GM12864 (cell line): Measurements from ENCODE around the gene KCNMA1.

Experiments
- DNase-seq: peaks from one replicate; pipeline ENCODE4 v3.0.0-alpha.2; 2011; ENCODE audit warnings: low read depth
- H3K4me3 ChIP-seq: 2 replicates; pipeline ENCODE4 v1.5.1; 2011; ENCODE audit warnings: mild to moderate bottlenecking, low read depth, low read length, control low read depth
- CTCF ChIP-seq: IDR thresholded peaks from 2 replicates; pipeline ENCODE4 v1.5.1; 2011; ENCODE audit warnings: low read depth, mild to moderate bottlenecking, moderate library complexity, low read length, control low read depth, inconsistent platforms; ENCODE audit errors: missing control alignments

KCNMA1 gene

DNA sequence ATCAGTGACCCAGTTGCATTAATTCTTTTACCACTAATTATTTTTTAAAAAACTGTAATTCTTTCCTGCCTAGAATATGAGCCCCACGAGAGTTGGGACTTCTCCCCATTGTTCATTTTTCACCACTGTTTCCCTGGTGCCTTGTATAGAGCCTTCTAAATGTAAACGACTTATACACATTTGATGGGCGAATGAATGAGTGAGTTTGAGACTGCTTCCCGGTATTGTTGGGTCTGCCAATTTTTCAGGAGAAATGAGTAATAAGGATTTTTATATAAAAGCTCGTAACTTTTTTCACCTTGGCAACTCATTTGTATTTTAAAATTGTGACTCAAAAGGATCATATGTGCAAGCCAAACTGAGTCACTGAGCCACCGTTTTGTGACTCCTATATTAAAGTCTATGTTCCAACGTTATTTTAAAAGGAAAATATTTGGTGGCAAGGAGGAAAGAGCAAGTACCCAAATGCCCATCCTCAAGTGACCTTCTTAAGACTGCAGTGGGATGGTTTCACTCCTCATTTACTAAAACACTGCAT is 621.3 kb downstream of the KCNMA1 start:
- no peak for DNase-seq
- no peak for TF ChIP-seq CTCF
- no peak overlapping the region for H3K4me3 ChIP-seq

DNA sequence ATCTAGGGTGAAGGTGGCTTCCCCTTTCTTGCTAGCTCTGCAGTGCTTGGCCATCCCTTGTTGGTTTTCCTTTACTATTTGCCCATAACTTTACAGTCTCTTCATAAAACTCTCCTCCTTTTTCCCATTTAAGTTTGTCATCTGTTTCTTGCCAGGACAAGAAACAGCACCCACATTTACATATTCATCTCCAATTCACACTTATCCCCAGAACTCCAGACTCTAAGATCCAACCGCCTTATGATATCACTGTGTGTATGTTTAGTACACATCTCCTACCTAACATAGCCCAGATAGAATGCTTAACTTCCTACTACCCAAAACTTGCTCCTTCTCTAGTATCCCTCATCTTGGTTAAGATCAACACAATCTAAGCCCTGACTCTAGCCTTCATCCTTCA is 622.2 kb downstream of the KCNMA1 start:
- no peak overlapping the region for H3K4me3 ChIP-seq
- no peak for TF ChIP-seq CTCF
- DNase-seq: no peak

- no peak for DNase-seq
- no peak for TF ChIP-seq CTCF
- no peak overlapping the region for H3K4me3 ChIP-seq
Measured at GRCh38 chr10:77012812-77013500, 624.7 kb downstream of the KCNMA1 start.

DNA sequence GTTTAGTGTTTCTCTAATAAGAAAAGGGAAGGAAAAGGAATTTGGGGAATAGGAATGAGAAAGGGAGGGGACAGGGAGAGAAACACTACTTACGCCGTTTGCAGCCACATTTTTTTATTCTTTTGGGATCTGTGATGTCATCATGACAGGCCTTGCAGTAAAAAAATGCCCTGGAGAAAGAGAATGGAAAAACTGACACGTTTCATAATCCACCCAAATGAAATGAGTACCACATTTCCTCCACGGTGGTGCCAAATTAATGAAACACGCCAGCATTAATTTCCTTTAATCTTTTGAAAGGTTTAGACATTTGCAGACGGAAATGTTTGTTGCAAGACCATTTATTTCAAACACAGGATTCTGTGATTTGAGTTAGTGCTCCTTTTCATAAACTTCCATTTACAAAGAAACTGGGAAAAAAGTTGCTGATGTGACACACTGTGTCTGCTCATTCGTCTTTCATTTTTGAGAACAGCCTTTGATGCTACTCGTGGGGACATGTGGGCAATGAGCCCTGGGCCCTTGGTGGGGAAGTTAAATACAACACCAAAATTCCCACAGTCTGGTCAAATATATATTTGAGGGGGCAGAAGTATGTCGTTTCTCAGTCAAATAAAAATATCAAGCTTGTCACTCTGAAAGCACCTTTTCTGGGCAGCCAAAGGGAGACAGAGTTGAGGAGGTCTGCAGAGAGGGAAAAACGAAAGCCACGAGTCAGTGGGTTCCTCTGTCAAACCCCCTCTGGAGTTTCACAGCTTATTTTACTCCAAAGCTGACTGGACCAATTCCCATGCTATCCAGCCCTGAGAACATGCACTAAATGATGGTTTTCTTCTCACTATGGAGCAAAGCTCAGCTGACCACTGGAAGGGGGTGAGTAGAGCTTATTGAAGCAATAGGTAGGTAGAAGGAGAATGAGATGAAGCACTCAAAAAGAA is 625.5 kb downstream of the KCNMA1 start:
- no peak for DNase-seq
- TF ChIP-seq CTCF: no peak
- no peak overlapping the region for H3K4me3 ChIP-seq

- TF ChIP-seq CTCF: no peak
- no peak overlapping the region for H3K4me3 ChIP-seq
- DNase-seq: no peak
Measured at GRCh38 chr10:77010430-77010829, 627.2 kb downstream of the KCNMA1 start.

DNA sequence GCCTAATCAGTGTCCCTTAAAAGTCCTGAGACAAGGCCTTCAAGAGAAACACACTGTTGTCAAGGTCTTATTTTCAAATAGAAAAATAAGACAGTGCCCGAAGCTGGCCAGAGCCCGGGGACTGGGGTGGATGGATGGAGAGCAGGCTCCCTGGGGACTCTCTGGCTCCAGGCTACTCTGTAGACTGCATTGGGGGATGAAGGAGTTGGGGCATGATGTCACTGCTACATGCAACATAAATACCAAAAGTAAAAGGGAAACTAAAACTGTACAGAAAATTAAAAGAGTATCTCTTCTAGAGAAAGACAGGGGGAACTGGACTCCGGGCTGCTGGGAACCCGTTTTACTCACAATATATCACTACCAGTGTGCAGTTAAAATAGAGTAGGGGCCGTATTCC is 629.8 kb downstream of the KCNMA1 start:
- TF ChIP-seq CTCF: no peak
- no peak for DNase-seq
- H3K4me3 ChIP-seq: no peak overlapping the region
